ENCODE data around the gene MAGEA3. TPM values are rescaled to one million over a fixed set of nuclear protein-coding genes. Genes with fewer than 3 reads are reported as not detected.

The MAGEA3 gene
- total and polyA plus RNA-seq, 9 of the 15 experiments (the other 6 are each of a cell fraction or from before 2014, with no cell fraction given), result 8.1 to 197 (median 144) TPM

DNA sequence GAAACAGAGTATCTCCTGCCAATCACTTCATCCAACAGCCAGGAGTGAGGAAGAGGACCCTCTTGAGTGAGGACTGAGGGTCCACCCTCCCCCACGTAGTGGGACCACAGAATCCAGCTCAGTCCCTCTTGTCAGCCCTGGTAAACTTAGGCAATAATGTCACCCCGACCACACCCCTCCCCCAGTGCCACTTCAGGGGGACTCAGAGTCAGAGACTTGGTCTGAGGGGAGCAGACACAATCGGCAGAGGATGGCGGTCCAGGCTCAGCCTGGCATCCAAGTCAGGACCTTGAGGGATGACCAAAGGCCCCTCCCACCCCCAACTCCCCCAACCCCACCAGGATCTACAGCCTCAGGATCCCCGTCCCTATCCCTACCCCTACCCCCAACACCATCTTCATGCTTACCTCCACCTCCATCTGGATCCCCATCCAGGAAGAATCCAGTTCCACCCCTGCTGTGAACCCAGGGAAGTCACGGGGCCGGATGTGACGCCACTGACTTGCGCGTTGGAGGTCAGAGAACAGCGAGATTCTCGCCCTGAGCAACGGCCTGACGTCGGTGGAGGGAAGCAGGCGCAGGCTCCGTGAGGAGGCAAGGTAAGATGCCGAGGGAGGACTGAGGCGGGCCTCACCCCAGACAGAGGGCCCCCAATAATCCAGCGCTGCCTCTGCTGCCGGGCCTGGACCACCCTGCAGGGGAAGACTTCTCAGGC, 34.8 kb downstream of the MAGEA3 start, which contains the start of the genes CSAG1 and MAGEA12 (continued):
- TF ChIP-seq PRPF4 (IDR thresholded peaks at IDR 0.05; ENCODE audit: insufficient read depth, low read depth, low read length, poor library complexity, severe bottlenecking) (no peak), GATAD2A (IDR thresholded peaks at IDR 0.05) (no peak), LCOR (CRISPR knock-in tag; IDR thresholded peaks at IDR 0.05) (no peak), ELK1 (CRISPR knock-in tag; IDR thresholded peaks at IDR 0.05) (no peak), ZNF146 (CRISPR knock-in tag; IDR thresholded peaks at IDR 0.05; ENCODE audit: unreplicated experiment) (no peak), SOX6 (IDR thresholded peaks at IDR 0.05) (no peak), POLR2AphosphoS5 (IDR thresholded peaks at IDR 0.05; ENCODE audit: control insufficient read depth, insufficient read depth, low read depth, low read length) (peak; percentile 54), SLC30A9 (CRISPR knock-in tag; IDR thresholded peaks at IDR 0.05) (no peak), ZNF77 (CRISPR knock-in tag; IDR thresholded peaks at IDR 0.05) (no peak), MTA1 (IDR thresholded peaks at IDR 0.05; ENCODE audit: borderline replicate concordance) (peak; percentile 83; the same call in 1 of the 2 replicates), NR2F6 (CRISPR knock-in tag; IDR thresholded peaks at IDR 0.05) (no peak), CBX2 (IDR thresholded peaks at IDR 0.05; ENCODE audit: insufficient read depth, low read length, poor library complexity, severe bottlenecking) (no peak), ESRRB (CRISPR knock-in tag; IDR thresholded peaks at IDR 0.05; ENCODE audit: borderline replicate concordance) (no peak)
- TF ChIP-seq, protein P1, sequence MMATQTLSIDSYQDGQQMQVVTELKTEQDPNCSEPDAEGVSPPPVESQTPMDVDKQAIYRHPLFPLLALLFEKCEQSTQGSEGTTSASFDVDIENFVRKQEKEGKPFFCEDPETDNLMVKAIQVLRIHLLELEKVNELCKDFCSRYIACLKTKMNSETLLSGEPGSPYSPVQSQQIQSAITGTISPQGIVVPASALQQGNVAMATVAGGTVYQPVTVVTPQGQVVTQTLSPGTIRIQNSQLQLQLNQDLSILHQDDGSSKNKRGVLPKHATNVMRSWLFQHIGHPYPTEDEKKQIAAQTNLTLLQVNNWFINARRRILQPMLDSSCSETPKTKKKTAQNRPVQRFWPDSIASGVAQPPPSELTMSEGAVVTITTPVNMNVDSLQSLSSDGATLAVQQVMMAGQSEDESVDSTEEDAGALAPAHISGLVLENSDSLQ (IDR thresholded peaks at IDR 0.05), result peak; percentile 43; the same call in 1 of the 2 replicates
- TF ChIP-seq, protein P2, sequence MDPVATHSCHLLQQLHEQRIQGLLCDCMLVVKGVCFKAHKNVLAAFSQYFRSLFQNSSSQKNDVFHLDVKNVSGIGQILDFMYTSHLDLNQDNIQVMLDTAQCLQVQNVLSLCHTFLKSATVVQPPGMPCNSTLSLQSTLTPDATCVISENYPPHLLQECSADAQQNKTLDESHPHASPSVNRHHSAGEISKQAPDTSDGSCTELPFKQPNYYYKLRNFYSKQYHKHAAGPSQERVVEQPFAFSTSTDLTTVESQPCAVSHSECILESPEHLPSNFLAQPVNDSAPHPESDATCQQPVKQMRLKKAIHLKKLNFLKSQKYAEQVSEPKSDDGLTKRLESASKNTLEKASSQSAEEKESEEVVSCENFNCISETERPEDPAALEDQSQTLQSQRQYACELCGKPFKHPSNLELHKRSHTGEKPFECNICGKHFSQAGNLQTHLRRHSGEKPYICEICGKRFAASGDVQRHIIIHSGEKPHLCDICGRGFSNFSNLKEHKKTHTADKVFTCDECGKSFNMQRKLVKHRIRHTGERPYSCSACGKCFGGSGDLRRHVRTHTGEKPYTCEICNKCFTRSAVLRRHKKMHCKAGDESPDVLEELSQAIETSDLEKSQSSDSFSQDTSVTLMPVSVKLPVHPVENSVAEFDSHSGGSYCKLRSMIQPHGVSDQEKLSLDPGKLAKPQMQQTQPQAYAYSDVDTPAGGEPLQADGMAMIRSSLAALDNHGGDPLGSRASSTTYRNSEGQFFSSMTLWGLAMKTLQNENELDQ (CRISPR knock-in tag; IDR thresholded peaks at IDR 0.05; ENCODE audit: borderline replicate concordance), result no peak
- TF ChIP-seq, protein P3, sequence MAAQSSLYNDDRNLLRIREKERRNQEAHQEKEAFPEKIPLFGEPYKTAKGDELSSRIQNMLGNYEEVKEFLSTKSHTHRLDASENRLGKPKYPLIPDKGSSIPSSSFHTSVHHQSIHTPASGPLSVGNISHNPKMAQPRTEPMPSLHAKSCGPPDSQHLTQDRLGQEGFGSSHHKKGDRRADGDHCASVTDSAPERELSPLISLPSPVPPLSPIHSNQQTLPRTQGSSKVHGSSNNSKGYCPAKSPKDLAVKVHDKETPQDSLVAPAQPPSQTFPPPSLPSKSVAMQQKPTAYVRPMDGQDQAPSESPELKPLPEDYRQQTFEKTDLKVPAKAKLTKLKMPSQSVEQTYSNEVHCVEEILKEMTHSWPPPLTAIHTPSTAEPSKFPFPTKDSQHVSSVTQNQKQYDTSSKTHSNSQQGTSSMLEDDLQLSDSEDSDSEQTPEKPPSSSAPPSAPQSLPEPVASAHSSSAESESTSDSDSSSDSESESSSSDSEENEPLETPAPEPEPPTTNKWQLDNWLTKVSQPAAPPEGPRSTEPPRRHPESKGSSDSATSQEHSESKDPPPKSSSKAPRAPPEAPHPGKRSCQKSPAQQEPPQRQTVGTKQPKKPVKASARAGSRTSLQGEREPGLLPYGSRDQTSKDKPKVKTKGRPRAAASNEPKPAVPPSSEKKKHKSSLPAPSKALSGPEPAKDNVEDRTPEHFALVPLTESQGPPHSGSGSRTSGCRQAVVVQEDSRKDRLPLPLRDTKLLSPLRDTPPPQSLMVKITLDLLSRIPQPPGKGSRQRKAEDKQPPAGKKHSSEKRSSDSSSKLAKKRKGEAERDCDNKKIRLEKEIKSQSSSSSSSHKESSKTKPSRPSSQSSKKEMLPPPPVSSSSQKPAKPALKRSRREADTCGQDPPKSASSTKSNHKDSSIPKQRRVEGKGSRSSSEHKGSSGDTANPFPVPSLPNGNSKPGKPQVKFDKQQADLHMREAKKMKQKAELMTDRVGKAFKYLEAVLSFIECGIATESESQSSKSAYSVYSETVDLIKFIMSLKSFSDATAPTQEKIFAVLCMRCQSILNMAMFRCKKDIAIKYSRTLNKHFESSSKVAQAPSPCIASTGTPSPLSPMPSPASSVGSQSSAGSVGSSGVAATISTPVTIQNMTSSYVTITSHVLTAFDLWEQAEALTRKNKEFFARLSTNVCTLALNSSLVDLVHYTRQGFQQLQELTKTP (IDR thresholded peaks at IDR 0.05; ENCODE audit: low read depth in 1 of 2, partially characterized antibody in 2 of 2), result no peak
- TF ChIP-seq, protein P4, sequence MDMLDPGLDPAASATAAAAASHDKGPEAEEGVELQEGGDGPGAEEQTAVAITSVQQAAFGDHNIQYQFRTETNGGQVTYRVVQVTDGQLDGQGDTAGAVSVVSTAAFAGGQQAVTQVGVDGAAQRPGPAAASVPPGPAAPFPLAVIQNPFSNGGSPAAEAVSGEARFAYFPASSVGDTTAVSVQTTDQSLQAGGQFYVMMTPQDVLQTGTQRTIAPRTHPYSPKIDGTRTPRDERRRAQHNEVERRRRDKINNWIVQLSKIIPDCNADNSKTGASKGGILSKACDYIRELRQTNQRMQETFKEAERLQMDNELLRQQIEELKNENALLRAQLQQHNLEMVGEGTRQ (CRISPR knock-in tag; IDR thresholded peaks at IDR 0.05), result peak; percentile 82

All from K562 (cell line).